ENCODE measurements around the gene ZNF343.
"Not testable (repeated sequence)": the region's sequence is repeated elsewhere in the genome, so short reads cannot be mapped to it uniquely, and the experiment has no call there.

Gene ZNF343

GRCh38 chr20:2508631-2509467 lies at the start of gene ZNF343:
Gene ZNF343 (minus strand): TSS chr20:2508915. CDS start chr20:2493895, 15,020 bp downstream.
- peak; percentile 81 for DNase-seq

- no peak for DNase-seq
Measured at GRCh38 chr20:2557873-2558580, 49.3 kb upstream of the ZNF343 start.

- DNase-seq = no peak
Measured at GRCh38 chr20:2545594-2545993, 36.9 kb upstream of the ZNF343 start.

DNA sequence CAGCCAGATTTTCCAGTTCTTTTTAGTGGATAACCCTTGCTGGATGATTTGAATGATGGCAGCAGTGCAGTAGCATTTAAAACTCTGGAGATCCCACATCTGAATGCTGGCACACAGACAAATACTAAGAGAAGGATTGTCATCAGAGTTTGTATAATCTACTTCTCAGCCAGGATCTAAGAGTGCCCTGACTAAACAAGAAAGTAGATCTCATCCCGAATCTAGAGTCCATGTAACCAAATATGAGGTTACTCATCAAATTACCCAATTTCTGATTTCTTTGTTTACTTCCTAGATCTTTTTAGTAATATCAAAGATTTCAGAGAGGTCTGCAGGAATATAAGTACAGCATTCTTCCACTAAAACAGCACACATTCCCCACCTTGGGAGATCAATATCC lies 35.5 kb upstream of the ZNF343 start:
- DNase-seq = no peak

GRCh38 chr20:2542361-2542760 lies 33.6 kb upstream of the ZNF343 start:
- no peak for DNase-seq

GRCh38 chr20:2541940-2542339 lies 33.2 kb upstream of the ZNF343 start:
- no peak for DNase-seq

- no peak for DNase-seq
Measured at GRCh38 chr20:2538931-2539720, 30.4 kb upstream of the ZNF343 start.

DNA sequence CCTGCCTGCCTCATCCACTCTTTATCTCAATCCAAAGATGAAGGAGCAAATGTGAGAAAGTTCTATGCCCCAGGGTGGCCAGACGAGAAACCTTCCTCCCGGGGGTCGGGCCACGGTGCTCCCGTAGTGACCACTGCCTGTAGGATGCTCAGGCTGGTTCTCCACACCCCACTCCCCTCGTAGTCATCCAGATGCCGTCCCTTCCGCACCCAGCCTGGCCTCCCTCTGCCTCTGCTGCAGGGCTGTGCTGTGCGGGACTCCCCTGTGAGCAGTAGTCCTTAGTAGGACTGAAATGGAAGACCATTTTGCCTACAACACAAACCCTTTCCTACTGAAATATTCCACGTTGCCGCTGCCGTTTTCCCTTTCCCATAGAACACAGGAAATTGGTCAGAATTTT lies 29.6 kb upstream of the ZNF343 start:
- DNase-seq = no peak

DNA sequence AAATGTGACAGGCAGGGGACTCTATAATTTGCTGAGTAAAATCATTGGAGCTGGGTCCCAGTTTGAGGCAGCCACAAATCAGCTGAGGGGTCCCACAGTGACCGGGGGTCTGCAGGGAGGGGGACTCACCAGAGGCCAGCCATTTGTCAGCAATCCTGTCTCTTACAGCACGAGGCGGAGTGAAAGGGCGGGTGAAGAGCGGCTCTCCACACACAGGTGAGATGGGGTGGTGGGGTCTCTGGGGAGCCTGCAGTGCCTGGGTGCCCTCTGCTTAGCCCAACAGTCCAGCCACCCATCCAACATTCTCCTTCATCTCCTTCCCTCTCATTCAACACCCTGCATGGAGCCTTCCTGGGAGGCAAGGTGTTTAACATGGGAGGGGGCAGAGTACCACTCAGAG lies 28.4 kb upstream of the ZNF343 start:
- no peak for DNase-seq

- no peak for DNase-seq
Measured at GRCh38 chr20:2536560-2536986, 27.9 kb upstream of the ZNF343 start, which contains the start of gene TMC2. Gene TMC2 (plus strand): TSS chr20:2536573. CDS start chr20:2536622, 49 bp downstream.

- DNase-seq = no peak
Measured at GRCh38 chr20:2535711-2536559, 27.2 kb upstream of the ZNF343 start.

DNA sequence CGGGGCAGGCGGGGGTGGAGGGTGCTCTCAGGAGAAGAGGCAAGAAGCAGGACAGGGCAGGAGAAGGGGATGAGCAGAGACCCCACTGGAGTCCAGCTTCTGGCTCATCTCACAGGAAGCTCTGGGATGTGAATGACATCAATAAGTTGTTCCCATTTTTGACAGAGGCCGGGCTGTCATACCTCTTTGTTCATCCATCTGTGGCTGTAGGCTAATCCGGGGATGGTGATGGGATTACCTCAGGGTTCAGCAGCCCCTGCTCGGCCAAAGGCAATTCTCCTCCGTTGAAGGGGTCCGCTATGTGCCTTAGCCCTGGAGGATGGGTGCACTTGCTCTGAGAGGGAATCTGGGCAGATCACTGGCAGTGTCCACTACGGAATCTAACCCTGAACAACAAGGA lies 24.4 kb upstream of the ZNF343 start:
- DNase-seq = no peak

DNA sequence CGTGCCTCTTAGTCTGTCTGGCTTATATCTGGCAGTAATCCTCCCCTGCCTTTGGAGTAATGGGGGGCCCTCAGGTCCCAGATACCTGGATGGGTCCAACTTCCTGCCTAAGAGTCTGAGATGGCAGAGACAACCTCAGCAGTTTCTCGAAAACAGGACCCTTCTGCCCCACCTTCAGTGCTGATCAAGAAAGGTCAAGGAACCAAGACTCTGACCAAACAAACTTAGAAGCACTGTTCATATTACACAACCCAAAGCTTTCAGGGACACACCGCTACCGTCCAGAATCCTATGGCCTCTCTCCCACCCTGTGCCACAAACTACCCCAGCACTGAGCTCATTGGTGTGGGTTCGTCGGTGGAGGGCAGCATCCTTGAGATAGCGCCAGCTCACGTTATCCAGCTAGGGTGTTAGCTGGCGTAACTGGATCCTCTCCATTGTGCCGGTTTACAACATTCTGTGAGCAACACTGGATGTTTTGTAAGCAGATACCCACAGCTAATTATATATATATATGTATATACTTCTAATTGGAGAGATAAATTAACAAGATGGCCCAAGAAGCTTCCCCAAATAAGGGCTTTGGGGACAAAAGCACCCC lies 20.1 kb upstream of the ZNF343 start:
- DNase-seq = no peak

DNA sequence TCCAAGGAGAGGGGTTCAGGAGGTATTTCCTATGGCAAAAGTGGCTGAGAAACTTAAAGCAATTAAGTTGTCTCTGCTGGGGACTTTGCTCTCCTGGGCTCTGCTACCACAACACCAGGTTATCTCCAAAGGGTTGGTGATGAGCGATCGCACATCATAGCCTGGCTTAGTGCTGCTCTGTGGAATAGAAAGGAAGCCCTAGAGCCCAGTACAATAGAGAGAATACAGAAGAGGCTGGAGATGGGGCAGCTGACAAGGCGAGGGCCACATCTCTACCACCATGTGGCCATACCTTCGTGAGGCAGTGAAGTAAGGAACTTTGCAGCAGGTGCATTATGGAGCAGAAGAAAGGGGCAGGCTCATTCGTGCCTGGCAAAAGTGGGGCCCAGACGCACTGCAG lies 19.0 kb upstream of the ZNF343 start:
- DNase-seq = no peak

- not testable (repeated sequence) for DNase-seq
Measured at GRCh38 chr20:2526218-2526583, 17.5 kb upstream of the ZNF343 start.

- DNase-seq = peak; percentile 64
Measured at GRCh38 chr20:2524709-2525506, 16.2 kb upstream of the ZNF343 start.

- DNase-seq = peak; percentile 98
Measured at GRCh38 chr20:2523919-2524708, 15.4 kb upstream of the ZNF343 start.

DNA sequence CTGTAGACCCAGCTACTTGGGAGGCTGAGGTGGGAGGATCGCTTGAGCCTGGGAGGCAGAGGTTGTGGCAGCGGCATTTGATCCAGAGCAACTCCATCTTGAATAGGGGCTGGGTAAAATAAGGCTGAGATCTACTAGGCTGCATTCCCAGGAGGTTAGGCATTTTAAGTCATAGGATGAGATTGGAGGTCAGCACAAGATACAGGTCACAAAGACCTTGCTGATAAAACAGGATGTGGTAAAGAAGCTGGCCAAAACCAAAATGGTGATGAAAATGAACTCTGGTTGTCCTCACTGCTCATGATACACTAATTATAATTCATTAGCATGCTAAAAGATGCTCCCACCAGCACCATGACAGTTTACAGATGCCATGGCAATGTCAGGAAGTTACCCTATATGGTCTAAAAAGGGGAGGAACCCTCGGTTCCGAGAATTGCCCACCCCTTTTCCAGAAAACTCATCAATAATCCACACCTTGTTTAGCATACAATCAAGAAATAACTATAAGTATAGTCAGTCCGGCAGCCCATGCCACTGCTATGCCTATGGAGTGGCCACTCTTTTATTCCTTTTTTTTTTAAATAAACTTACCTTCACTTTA lies 14.2 kb upstream of the ZNF343 start:
- DNase-seq = not testable (repeated sequence)

Data from stimulated activated CD8-positive, alpha-beta memory T cell treated with anti-CD3 and anti-CD28 coated beads, Interleukin-4, amount 100 ng/mL, for 48 hours (primary cell).